ENCODE data around the gene AP4M1. TPM values are rescaled to one million over a fixed set of nuclear protein-coding genes. Genes with fewer than 3 reads are reported as not detected.

AP4M1 gene
- total and polyA plus RNA-seq, 9 of the 15 experiments (the other 6 are each of a cell fraction or from before 2014, with no cell fraction given): 1.3 to 30.9 (median 14.1) TPM

DNA sequence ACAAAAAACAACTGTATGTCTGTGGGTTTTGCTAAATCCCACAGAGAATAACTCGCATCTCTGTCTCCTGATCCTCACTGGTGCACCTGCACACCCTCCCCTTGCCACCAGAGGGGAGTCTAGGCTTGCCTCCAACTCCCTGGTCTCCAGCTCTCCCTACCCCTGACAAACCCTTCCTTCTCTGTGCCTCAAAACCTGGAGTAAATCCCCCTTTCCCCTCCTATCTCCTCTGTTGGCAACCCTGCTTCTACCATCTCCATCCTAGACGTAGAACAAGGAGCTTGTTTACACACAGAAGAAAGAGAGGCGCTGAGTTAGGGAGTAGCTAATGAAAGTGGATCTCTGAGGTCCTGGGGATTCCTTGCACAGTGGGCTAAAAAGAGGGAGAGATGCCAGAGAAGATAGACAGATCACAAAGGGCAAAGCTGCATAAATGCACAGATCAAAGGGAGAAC, 31.3 kb downstream of the AP4M1 start (continued):
- TF ChIP-seq, protein P1, sequence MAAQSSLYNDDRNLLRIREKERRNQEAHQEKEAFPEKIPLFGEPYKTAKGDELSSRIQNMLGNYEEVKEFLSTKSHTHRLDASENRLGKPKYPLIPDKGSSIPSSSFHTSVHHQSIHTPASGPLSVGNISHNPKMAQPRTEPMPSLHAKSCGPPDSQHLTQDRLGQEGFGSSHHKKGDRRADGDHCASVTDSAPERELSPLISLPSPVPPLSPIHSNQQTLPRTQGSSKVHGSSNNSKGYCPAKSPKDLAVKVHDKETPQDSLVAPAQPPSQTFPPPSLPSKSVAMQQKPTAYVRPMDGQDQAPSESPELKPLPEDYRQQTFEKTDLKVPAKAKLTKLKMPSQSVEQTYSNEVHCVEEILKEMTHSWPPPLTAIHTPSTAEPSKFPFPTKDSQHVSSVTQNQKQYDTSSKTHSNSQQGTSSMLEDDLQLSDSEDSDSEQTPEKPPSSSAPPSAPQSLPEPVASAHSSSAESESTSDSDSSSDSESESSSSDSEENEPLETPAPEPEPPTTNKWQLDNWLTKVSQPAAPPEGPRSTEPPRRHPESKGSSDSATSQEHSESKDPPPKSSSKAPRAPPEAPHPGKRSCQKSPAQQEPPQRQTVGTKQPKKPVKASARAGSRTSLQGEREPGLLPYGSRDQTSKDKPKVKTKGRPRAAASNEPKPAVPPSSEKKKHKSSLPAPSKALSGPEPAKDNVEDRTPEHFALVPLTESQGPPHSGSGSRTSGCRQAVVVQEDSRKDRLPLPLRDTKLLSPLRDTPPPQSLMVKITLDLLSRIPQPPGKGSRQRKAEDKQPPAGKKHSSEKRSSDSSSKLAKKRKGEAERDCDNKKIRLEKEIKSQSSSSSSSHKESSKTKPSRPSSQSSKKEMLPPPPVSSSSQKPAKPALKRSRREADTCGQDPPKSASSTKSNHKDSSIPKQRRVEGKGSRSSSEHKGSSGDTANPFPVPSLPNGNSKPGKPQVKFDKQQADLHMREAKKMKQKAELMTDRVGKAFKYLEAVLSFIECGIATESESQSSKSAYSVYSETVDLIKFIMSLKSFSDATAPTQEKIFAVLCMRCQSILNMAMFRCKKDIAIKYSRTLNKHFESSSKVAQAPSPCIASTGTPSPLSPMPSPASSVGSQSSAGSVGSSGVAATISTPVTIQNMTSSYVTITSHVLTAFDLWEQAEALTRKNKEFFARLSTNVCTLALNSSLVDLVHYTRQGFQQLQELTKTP (IDR thresholded peaks at IDR 0.05; ENCODE audit: low read depth in 1 of 2, partially characterized antibody in 2 of 2): peak; percentile 31 to 67
- no peak for TF ChIP-seq ETS1 (conservative IDR thresholded peaks at IDR 0.05; ENCODE audit: control insufficient read depth, low read depth, low read length)
- no peak for TF ChIP-seq PYGO2 (tag; IDR thresholded peaks at IDR 0.05)
- peak; percentile 77 for TF ChIP-seq BRD9 (IDR thresholded peaks at IDR 0.05; ENCODE audit: low read depth, partially characterized antibody)
- TF ChIP-seq E2F3 (CRISPR knock-in tag; IDR thresholded peaks at IDR 0.05): 0 out of 2 replicates have a peak, but pooled peaks have one; percentile 7
- no peak for TF ChIP-seq YBX1 (IDR thresholded peaks at IDR 0.05)
- no peak for TF ChIP-seq BRD4 (IDR thresholded peaks at IDR 0.05)
- no peak for TF ChIP-seq HDAC6 (IDR thresholded peaks at IDR 0.05; ENCODE audit: low read depth, low read length)
- no peak; the same call in 1 of the 2 replicates for TF ChIP-seq ZC3H8 (IDR thresholded peaks at IDR 0.05)
- TF ChIP-seq RB1 (IDR thresholded peaks at IDR 0.05; ENCODE audit: low read depth): peak; percentile 63; the same call in 1 of the 2 replicates
- no peak; the same call in 1 of the 2 replicates for TF ChIP-seq ZNF133 (CRISPR knock-in tag; IDR thresholded peaks at IDR 0.05)
- TF ChIP-seq ZNF696 (CRISPR knock-in tag; conservative IDR thresholded peaks at IDR 0.05): 0 out of 2 replicates have a peak, but pooled peaks have one; percentile 8
- peak; percentile 15; the same call in 1 of the 2 replicates for TF ChIP-seq RAD51 (IDR thresholded peaks at IDR 0.05; ENCODE audit: borderline replicate concordance, low read depth)
- TF ChIP-seq, protein P2, sequence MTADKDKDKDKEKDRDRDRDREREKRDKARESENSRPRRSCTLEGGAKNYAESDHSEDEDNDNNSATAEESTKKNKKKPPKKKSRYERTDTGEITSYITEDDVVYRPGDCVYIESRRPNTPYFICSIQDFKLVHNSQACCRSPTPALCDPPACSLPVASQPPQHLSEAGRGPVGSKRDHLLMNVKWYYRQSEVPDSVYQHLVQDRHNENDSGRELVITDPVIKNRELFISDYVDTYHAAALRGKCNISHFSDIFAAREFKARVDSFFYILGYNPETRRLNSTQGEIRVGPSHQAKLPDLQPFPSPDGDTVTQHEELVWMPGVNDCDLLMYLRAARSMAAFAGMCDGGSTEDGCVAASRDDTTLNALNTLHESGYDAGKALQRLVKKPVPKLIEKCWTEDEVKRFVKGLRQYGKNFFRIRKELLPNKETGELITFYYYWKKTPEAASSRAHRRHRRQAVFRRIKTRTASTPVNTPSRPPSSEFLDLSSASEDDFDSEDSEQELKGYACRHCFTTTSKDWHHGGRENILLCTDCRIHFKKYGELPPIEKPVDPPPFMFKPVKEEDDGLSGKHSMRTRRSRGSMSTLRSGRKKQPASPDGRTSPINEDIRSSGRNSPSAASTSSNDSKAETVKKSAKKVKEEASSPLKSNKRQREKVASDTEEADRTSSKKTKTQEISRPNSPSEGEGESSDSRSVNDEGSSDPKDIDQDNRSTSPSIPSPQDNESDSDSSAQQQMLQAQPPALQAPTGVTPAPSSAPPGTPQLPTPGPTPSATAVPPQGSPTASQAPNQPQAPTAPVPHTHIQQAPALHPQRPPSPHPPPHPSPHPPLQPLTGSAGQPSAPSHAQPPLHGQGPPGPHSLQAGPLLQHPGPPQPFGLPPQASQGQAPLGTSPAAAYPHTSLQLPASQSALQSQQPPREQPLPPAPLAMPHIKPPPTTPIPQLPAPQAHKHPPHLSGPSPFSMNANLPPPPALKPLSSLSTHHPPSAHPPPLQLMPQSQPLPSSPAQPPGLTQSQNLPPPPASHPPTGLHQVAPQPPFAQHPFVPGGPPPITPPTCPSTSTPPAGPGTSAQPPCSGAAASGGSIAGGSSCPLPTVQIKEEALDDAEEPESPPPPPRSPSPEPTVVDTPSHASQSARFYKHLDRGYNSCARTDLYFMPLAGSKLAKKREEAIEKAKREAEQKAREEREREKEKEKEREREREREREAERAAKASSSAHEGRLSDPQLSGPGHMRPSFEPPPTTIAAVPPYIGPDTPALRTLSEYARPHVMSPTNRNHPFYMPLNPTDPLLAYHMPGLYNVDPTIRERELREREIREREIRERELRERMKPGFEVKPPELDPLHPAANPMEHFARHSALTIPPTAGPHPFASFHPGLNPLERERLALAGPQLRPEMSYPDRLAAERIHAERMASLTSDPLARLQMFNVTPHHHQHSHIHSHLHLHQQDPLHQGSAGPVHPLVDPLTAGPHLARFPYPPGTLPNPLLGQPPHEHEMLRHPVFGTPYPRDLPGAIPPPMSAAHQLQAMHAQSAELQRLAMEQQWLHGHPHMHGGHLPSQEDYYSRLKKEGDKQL (CRISPR knock-in tag; IDR thresholded peaks at IDR 0.05; ENCODE audit: borderline replicate concordance): no peak
- no peak for TF ChIP-seq CREBBP (IDR thresholded peaks at IDR 0.05; ENCODE audit: low read depth, low read length)
- TF ChIP-seq, protein P3, sequence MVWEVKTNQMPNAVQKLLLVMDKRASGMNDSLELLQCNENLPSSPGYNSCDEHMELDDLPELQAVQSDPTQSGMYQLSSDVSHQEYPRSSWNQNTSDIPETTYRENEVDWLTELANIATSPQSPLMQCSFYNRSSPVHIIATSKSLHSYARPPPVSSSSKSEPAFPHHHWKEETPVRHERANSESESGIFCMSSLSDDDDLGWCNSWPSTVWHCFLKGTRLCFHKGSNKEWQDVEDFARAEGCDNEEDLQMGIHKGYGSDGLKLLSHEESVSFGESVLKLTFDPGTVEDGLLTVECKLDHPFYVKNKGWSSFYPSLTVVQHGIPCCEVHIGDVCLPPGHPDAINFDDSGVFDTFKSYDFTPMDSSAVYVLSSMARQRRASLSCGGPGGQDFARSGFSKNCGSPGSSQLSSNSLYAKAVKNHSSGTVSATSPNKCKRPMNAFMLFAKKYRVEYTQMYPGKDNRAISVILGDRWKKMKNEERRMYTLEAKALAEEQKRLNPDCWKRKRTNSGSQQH (CRISPR knock-in tag; IDR thresholded peaks at IDR 0.05): peak; percentile 52; the same call in 1 of the 2 replicates
- TF ChIP-seq SMC3 (conservative IDR thresholded peaks at IDR 0.05; ENCODE audit: insufficient read depth, low read depth, low read length): peak; percentile 98

Data from K562 (cell line).